GM12801 (cell line): ENCODE results near the gene HORMAD2.

Experiments used
- TF ChIP-seq, protein P1 (sequence below): IDR thresholded peaks from one replicate; pipeline ENCODE4 v1.5.1; 2011; ENCODE audit warnings: control low read depth; ENCODE audit not compliant: insufficient read length; ENCODE audit errors: extremely low read depth

HORMAD2 gene

DNA sequence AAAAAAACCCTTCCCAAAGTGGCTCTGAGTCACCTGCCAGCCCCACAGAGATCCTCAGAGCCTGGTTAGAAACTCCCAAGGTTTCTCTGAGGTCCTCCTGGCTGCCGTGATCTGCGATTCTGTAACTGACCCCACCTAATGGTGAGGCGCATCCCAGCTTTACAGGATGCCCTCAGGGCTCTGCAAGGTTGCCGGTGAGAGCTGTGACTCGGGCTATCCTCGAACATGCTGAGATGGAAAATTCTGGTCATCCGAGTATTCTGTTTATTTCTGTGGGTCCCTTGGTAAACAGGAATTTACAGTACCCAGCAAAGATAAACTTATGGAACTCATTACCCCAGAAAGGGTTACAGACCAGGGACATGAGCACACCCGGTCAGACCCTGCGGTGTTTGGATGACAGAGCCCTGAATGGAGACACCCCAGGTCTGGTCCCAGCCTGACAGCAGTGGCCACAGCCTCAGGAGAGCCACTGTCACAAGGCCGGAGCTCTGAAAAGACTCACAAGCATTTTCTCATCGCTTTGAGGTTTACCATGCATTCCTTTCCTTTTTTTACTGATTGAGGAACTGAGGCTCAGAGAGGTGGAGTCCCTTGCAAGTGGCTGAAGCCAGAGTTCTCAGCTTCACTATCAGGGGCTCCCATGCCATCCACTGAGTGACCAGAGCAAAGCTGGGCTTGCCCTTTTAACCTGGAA, 144.0 kb downstream of the HORMAD2 start:
- TF ChIP-seq, protein P1, sequence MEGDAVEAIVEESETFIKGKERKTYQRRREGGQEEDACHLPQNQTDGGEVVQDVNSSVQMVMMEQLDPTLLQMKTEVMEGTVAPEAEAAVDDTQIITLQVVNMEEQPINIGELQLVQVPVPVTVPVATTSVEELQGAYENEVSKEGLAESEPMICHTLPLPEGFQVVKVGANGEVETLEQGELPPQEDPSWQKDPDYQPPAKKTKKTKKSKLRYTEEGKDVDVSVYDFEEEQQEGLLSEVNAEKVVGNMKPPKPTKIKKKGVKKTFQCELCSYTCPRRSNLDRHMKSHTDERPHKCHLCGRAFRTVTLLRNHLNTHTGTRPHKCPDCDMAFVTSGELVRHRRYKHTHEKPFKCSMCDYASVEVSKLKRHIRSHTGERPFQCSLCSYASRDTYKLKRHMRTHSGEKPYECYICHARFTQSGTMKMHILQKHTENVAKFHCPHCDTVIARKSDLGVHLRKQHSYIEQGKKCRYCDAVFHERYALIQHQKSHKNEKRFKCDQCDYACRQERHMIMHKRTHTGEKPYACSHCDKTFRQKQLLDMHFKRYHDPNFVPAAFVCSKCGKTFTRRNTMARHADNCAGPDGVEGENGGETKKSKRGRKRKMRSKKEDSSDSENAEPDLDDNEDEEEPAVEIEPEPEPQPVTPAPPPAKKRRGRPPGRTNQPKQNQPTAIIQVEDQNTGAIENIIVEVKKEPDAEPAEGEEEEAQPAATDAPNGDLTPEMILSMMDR: no peak

DNA sequence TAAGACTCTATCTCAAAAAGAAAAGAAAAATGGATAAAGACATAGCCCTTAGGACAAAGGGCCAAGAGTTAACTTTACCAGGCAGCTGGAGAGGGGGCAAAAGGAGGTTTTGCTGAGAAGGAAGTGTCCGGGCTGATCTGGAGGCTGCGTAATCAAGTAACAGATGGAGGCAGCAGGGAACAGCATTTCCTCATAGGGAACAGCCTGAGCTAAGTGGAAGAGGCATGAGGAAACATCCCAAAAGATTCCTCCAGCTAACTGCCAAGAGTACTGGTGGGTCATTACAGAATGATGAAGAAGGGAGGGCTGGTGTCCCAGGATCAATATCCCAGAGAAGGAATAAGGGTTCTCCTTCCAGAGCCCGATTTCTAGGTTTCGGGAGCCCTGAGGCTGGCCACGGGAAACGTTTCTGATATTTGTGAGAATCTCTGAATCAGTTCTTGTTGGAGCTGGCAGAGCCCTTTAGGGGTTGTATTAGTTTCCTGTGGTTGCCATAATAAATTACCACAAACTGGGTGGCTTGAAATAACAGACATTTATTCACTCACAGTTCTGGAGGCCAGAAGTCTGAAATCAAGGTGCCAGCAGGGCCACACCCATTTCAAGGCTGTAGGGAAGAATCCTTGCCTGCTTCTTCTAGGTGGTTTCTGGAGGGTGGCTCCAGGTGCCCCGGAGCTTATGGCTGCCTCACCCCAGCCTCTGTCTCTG, 145.1 kb downstream of the HORMAD2 start:
- TF ChIP-seq, protein P1: no peak

DNA sequence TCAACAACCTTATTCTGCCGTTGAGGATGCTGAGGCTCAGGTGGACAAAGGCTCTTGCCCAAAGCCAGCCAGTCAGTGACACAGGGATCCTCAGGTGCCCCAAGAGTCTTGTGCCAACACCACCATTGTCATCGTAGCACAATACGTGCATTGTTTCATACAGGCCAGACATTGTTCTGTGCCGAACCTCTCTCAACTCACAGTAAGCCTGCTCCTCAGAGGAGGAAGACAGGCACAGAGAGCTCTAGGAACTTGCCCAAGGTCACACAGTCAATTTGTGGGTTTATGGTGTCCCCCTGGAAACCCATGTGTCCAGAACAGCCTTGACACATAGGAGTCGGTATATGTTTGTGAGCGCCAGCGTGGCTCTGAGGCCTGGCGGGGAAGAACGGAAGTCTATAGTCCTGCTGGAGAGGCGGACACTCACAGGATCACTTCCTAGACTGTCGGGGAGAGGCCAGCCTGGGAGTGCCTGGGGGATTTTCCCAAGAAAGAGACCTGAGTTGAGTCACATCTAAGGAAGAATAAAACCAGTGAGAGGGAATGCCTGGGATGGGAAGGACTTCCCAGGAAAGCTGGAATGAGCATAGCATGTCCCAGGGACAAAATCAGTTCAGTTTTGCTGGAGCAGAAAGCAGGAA, 146.0 kb downstream of the HORMAD2 start:
- TF ChIP-seq, protein P1: no peak
